GM18520 (cell line): ENCODE data around the gene KRTAP23-1.

Source experiments
- ATAC-seq: cut with Tn5 transposase; IDR thresholded peaks from one replicate; pipeline ENCODE4 v1.9.1; 2021; ENCODE audit not compliant: unreplicated experiment

Gene KRTAP23-1

DNA sequence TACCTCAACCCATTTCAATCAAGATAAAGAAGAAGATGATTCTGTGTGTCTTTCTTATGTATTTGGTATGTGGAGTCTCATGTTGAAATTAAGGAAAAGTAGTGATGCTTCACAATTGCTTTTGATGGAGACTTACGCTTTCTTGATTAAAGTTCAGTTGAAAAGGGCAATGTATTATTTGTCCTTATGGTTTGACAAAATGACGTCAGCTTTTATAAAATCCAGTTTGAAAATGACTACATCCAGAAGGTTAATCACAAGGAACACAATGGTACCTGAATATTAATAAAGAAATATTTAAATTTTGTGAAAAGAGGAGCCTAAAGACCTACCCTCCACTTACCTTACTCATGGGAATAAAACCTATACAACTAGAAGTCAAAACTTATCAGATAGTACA, 32.7 kb downstream of the KRTAP23-1 start:
- no peak for ATAC-seq

DNA sequence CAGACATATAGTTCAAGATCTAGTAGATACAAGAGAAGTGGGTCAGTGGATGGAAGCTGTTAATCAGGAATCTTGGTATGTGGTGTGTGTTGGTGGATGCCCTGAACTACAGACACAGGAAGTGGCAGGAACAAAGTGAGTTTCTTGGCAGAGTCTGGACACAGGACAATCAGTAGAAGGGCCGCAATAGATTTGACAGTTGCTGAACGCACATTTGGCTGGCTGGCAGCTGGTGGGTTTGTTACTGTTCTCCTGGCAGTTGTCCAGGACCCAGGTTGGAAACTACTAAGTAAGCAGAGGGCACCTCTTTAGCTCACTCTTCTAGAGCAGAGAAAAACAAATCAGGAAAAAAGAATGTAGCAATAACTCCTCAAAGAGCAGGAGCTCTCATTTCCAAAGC, 41.5 kb downstream of the KRTAP23-1 start:
- ATAC-seq, result no peak

GRCh38 chr21:30305136-30305535, 43.3 kb downstream of the KRTAP23-1 start:
- ATAC-seq, result no peak
